OCI-LY3 (cell line): ENCODE data around the gene RNU2-63P.
"Not testable (repeated sequence)": the region's sequence is repeated elsewhere in the genome, so short reads cannot be mapped to it uniquely, and the experiment has no call there.

Experiments used
- EZH2phosphoT487 ChIP-seq: fragments of 200-600 bp; shearing (Covaris generic); IDR thresholded peaks from 2 replicates; pipeline ENCODE4 v1.6.1; 2018; ENCODE audit warnings: antibody characterized with exemption, mixed run types, low read depth
- TF ChIP-seq, protein P1 (sequence below): fragments of 200-600, 300-600 bp; sonication (generic); IDR thresholded peaks from 2 replicates; pipeline ENCODE4 v1.5.1; 2014; ENCODE audit warnings: antibody characterized with exemption, low read length, low read depth

DNA sequence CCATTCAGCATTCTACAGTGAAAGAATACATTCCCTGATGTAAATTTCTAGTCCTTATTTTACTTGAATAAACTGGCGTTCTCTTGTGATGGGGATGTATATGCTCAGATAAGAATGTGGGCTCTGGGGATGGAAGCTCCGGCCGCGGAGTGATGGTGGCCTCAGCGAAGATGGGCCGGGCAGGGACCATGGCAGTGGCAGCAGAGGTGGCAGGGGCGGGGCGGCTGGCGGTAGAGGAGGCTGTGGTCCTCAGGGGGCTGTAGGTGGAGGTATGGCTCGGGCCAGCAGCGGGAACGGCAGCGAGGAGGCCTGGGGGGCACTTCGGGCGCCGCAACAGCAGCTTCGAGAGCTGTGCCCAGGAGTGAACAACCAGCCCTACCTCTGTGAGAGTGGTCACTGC lies 44.0 kb downstream of the RNU2-63P start:
- TF ChIP-seq, protein P1, sequence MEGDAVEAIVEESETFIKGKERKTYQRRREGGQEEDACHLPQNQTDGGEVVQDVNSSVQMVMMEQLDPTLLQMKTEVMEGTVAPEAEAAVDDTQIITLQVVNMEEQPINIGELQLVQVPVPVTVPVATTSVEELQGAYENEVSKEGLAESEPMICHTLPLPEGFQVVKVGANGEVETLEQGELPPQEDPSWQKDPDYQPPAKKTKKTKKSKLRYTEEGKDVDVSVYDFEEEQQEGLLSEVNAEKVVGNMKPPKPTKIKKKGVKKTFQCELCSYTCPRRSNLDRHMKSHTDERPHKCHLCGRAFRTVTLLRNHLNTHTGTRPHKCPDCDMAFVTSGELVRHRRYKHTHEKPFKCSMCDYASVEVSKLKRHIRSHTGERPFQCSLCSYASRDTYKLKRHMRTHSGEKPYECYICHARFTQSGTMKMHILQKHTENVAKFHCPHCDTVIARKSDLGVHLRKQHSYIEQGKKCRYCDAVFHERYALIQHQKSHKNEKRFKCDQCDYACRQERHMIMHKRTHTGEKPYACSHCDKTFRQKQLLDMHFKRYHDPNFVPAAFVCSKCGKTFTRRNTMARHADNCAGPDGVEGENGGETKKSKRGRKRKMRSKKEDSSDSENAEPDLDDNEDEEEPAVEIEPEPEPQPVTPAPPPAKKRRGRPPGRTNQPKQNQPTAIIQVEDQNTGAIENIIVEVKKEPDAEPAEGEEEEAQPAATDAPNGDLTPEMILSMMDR, result not testable (repeated sequence)
- not testable (repeated sequence) for TF ChIP-seq EZH2phosphoT487
